BJ (cell line): ENCODE measurements around the gene IGFN1. TPM values are rescaled to one million over a fixed set of nuclear protein-coding genes. Genes with fewer than 3 reads are reported as not detected.

ENCODE experiments used
- CTCF ChIA-PET: fragments of 350-600 bp; formaldehyde crosslinking; extraction: SDS; loops from one replicate; lab custom pipeline; 2021; ENCODE audit warnings: antibody characterized with exemption, inconsistent platforms; lab: Yijun Ruan, JAX
- POLR2A ChIA-PET: fragments of 300-600 bp; sonication (Branson Sonifier 250); formaldehyde crosslinking; extraction: SDS; loops from one replicate; lab custom pipeline; 2021; ENCODE audit warnings: antibody characterized with exemption; lab: Charles Lee
- DNase-seq: peaks from one replicate; pipeline ENCODE4 v3.0.0-alpha.2; 2011; ENCODE audit warnings: low read depth
- H3K27me3 ChIP-seq: 2 replicates; pipeline ENCODE4 v1.6.0; 2011; ENCODE audit warnings: low read length; ENCODE audit not compliant: control insufficient read depth, insufficient read depth
- H3K36me3 ChIP-seq: 2 replicates; pipeline ENCODE4 v1.5.1; 2011; ENCODE audit warnings: low read length; ENCODE audit not compliant: control insufficient read depth, insufficient read depth
- H3K4me3 ChIP-seq: 2 replicates; pipeline ENCODE4 v1.5.1; 2011; ENCODE audit warnings: low read depth, mild to moderate bottlenecking, control low read depth, low read length
- polyA plus RNA-seq: library from polyadenylated mRNA; depleted of rRNA; stranded (reverse); fragments of >200 nt; gene quantifications from 2 replicates; pipeline ENCODE4 v1.2.3, GENCODE V29; 2011
- TF ChIP-seq, protein P1 (sequence below): IDR thresholded peaks from 2 replicates; pipeline ENCODE4 v1.5.1; 2011; ENCODE audit warnings: low read depth, mild to moderate bottlenecking, control low read depth, inconsistent platforms, low read length, moderate library complexity; ENCODE audit not compliant: insufficient read depth

IGFN1 gene
- polyA plus RNA-seq, 1 experiment: not detected

DNA sequence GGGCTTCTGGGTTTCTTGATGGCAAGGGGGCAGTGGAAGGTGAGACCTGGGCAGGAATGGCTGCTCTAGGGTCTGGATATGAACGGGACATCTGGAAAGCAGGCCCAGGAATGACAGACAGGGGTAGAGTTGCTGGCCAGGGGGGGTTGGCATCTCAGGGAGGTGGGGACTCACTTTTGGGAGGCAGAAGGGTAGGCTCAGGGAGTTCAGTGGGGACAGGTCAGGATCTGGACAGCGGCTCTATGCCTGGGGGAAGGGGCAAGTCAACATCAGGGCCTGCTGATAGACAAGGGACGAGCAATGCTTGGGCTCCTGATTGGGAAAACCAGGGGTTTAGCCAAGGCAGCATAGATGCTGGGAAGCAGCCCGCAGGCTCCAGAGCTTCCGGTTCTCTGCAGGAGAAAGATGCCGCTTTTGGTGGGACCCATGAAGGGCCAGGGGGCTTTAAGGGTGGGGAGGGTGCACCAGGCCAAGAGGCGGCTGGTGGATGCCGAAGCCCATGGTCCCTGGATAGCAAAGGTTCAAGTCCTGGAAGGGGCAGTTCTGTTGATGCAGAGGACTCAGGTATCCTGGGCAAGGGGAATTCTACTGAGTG lies 21.9 kb downstream of the IGFN1 start:
- no peak overlapping the region for H3K4me3 ChIP-seq
- H3K36me3 ChIP-seq: no peaks in the 10 kb centered on the region
- peaks cover 9% of the 10 kb centered on the region for H3K27me3 ChIP-seq
- TF ChIP-seq, protein P1, sequence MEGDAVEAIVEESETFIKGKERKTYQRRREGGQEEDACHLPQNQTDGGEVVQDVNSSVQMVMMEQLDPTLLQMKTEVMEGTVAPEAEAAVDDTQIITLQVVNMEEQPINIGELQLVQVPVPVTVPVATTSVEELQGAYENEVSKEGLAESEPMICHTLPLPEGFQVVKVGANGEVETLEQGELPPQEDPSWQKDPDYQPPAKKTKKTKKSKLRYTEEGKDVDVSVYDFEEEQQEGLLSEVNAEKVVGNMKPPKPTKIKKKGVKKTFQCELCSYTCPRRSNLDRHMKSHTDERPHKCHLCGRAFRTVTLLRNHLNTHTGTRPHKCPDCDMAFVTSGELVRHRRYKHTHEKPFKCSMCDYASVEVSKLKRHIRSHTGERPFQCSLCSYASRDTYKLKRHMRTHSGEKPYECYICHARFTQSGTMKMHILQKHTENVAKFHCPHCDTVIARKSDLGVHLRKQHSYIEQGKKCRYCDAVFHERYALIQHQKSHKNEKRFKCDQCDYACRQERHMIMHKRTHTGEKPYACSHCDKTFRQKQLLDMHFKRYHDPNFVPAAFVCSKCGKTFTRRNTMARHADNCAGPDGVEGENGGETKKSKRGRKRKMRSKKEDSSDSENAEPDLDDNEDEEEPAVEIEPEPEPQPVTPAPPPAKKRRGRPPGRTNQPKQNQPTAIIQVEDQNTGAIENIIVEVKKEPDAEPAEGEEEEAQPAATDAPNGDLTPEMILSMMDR: no peak
- CTCF ChIA-PET: no interaction called here
- no peak for DNase-seq
- POLR2A ChIA-PET: no interaction called here

DNA sequence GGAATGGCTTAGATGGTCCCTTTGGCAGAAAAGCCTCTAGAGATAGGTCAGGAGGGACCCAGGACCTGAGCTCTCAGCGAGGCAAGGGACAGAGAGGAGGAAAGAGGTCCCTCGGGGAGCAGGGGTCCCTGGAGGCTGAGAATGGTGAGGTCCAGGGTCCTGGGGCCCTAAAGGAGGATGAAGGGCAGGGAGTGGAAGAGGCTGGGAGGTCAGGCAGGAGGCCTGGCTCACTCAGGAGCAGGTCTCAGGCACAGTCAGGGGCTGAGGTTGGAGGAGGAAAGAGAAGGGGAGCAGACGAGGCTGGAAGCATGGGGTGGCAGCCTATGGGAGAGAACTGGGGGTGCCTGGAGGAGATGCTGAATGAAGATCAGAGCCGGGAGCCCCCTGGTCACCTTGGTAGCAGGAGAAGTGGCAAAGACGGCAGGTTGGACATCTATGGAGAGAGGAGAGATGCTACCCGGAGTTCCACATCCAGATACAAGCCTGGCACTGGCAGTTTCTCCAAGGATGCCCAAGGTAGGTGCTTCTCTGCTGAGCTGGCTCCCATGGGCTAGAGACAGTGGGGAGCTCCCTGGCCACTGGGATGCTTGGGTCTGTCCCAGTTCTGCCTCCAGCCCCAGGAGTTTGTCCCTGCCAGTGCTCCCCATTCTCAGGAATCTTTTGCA lies 22.6 kb downstream of the IGFN1 start:
- ChIA-PET POLR2A (no interaction called here), CTCF (no interaction called here)
- Histone ChIP-seq H3K36me3 (no peaks in the 10 kb centered on the region), H3K27me3 (peaks cover 9% of the 10 kb centered on the region), H3K4me3 (no peak overlapping the region)
- TF ChIP-seq, protein P1: no peak
- no peak for DNase-seq

DNA sequence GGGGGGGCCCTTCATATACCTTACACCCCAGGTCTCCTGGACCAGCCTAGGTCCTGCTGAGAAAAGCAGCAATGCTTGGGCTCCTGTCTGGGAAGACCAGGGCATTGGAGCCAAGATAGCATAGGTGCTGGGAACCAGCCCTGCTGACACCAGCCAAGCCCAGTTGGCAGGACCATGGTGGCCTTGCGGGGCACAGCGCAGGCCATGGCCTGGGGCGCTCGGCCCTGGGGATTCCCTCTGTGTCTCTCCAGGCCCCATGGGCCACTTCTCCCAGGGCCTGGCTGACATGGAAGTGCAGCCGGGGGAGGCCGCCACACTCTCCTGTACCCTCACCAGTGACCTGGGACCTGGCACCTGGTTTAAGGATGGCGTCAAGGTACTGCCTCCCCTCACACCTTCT lies 23.3 kb downstream of the IGFN1 start:
- TF ChIP-seq, protein P1: no peak
- POLR2A ChIA-PET: no interaction called here
- H3K4me3 ChIP-seq: no peak overlapping the region
- no peaks in the 10 kb centered on the region for H3K36me3 ChIP-seq
- CTCF ChIA-PET: interaction anchor here (0.8 kb wide), 1 partner anchor 9 kb away, joined by 3 read pairs; no protein-coding TSS in a partner anchor
- no peak for DNase-seq
- peaks cover 9% of the 10 kb centered on the region for H3K27me3 ChIP-seq

DNA sequence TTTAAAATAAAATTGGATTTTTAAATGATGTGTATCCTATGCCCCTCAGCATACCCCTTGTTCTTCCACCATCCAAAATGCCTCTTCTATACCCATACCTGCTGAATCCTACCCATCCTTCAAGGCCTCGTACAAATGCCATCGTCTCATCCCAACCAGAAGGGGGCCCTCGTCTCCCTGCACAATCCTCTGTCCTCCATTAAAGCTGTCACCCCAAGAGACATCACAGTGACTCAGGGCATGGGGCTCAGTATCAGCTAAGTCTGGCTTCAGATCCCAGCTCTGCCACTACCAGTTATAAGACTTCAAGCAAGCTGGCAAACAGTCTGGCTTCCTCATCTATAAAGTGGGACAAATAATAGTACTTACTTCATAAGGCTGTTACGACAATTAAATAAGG lies 23.8 kb downstream of the IGFN1 start:
- POLR2A ChIA-PET: no interaction called here
- no peak overlapping the region for H3K4me3 ChIP-seq
- TF ChIP-seq, protein P1: no peak; the same call in 1 of the 2 replicates
- H3K36me3 ChIP-seq: no peaks in the 10 kb centered on the region
- peaks cover 9% of the 10 kb centered on the region for H3K27me3 ChIP-seq
- CTCF ChIA-PET: interaction anchor here (0.8 to 2.0 kb wide), 4 partner anchors 8 to 128 kb away, joined by 3 to 5 read pairs (median 3); no protein-coding TSS in a partner anchor
- DNase-seq: no peak

DNA sequence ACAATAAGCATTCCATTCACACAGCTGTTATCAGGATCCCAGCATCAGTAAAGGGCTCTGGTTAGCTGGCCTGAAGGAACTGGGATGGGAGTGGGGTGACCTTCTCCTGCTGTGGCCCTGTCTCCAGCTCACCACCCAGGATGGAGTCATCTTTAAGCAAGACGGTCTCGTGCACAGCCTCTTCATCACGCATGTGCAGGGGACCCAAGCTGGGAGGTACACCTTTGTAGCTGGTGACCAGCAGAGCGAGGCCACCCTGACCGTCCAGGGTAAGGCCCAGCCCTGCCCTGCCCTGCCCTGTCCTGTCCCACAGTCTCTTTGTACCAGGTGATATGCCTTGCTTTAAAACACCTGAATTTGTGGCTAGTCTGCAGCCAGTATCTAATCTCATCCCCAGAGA lies 24.3 kb downstream of the IGFN1 start:
- Histone ChIP-seq H3K27me3 (peaks cover 9% of the 10 kb centered on the region), H3K4me3 (no peak overlapping the region), H3K36me3 (no peaks in the 10 kb centered on the region)
- DNase-seq: no peak
- POLR2A ChIA-PET: no interaction called here
- CTCF ChIA-PET: interaction anchor here (0.8 to 2.0 kb wide), 4 partner anchors 8 to 129 kb away, joined by 3 to 5 read pairs (median 3); no protein-coding TSS in a partner anchor
- TF ChIP-seq, protein P1: no peak
